GM10266 (cell line): ENCODE results near the gene ETV6.

Experiments used
- DNase-seq: peaks from one replicate; pipeline ENCODE4 v3.0.0; 2012; ENCODE audit errors: extremely low spot score
- TF ChIP-seq, protein P1 (sequence below): IDR thresholded peaks from 2 replicates; pipeline ENCODE4 v1.5.1; 2012; ENCODE audit warnings: mild to moderate bottlenecking, low read depth; ENCODE audit not compliant: control insufficient read depth, insufficient read depth; ENCODE audit errors: missing control alignments

ETV6 gene

GRCh38 chr12:11761869-11762567 lies 112.5 kb downstream of the ETV6 start:
- DNase-seq: peak; percentile 43
- TF ChIP-seq, protein P1, sequence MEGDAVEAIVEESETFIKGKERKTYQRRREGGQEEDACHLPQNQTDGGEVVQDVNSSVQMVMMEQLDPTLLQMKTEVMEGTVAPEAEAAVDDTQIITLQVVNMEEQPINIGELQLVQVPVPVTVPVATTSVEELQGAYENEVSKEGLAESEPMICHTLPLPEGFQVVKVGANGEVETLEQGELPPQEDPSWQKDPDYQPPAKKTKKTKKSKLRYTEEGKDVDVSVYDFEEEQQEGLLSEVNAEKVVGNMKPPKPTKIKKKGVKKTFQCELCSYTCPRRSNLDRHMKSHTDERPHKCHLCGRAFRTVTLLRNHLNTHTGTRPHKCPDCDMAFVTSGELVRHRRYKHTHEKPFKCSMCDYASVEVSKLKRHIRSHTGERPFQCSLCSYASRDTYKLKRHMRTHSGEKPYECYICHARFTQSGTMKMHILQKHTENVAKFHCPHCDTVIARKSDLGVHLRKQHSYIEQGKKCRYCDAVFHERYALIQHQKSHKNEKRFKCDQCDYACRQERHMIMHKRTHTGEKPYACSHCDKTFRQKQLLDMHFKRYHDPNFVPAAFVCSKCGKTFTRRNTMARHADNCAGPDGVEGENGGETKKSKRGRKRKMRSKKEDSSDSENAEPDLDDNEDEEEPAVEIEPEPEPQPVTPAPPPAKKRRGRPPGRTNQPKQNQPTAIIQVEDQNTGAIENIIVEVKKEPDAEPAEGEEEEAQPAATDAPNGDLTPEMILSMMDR: no peak

- TF ChIP-seq, protein P1: no peak
- peak; percentile 29 for DNase-seq
Measured at GRCh38 chr12:11762723-11763326, 113.4 kb downstream of the ETV6 start.

DNA sequence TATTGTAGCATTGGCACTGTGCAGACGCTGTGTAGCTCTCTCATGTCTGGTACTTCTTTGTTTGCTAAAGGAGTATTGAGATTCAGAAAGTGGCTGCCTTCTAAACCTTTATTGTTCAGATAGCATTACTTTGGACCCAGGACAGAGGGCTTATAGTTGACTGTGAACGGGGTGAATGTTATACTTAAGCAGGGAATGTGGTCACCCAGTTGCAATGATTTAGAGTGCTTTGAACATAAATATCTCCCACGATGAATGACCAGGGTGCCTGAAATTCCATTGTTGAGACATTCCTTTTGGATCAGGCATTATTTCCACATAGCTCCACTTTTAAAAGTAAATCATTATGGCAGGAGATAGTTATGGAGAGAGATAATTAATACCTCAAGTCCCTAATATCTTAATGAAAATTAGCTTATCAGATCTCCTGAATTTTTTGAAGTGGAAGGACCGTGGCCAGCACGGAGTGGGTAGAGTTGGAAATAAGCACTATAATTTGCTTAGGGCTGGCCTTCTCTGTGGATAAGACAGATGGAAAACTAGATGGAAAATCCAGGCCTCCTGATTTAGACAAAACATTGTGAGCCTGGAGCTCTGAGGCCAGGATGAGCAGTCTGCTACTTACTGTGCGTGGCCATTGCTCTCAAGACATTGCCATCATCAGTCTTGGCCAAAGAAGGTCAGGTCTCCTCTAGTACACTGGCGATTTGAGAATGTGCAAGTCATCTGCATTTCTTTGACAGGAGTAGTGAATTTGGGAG lies 114.5 kb downstream of the ETV6 start:
- DNase-seq: no peak
- TF ChIP-seq, protein P1: no peak

- no peak for DNase-seq
- TF ChIP-seq, protein P1: no peak
Measured at GRCh38 chr12:11764837-11765236, 115.4 kb downstream of the ETV6 start.

DNA sequence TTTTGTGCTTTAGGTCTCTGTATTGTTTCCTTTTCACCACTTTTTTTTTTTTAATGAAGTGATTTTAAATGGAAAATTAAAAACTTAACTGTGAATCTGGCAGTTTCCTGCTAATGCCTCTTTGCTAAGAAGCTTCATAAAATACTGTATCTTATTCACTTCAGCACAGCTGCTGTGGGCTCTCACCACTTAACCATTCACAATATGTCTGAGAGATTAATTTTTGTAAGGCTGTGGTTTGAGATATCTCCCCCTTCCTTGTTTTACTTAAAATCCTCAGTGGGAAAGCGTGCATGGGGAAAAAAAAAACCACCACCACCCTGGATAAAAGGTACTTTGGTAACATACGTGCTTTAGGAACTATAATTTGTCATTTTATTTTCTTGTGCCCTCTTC lies 115.9 kb downstream of the ETV6 start:
- TF ChIP-seq, protein P1: no peak
- no peak for DNase-seq

DNA sequence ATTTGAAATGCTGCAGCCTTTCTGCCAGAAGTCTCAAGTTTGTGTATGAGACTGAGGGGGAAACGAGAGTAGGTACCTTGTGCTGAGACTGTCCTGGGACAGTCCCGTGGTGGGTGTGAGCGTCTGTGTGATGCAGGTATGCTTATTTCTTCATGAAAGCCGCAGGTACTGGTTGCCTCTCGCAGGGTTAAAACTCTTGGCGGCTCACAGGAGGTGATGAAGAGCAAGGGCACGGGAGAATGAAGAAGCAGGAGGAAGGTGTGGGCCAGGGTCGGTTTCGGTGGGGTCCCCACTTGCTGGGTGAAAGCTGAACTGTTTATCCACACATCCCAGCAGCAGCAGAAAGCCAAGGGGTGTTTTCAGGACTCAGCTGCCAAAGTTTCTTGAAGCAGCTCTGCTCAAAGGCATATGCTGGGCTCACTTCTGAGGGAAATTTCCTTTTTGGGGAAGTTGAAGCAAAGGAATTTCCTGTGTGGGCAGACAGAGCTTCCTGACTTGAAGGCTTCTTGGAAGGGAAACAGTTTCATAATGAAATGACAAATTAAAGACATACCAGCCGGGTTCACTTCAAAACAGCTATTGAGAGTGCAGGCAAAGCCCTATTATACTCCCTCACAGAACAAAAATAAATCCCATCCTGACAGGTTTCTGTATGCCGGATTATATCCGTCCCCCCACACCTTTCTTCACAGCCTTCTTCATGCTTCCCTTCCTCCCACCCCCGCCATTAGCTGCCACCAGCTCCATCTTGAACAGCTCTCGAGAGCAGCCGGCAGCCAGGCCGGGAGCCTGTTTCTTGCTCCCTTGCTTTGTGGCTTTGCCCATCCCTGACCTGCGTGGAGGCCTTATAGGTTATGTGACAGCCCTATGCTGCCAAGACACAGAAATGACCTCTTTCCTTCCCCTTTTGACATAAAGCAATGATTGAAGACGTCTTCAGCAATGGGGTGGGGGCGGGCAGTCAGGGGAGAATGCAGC lies 116.6 kb downstream of the ETV6 start:
- peak; percentile 50 for DNase-seq
- TF ChIP-seq, protein P1: no peak
